HCT116 (cell line): Measurements from ENCODE around the gene CNNM3. TPM values are rescaled to one million over a fixed set of nuclear protein-coding genes. Genes with fewer than 3 reads are reported as not detected.

Experiments
- ATAC-seq: fragments of 200-7000 bp; cut with Tn5 transposase; 2 replicates; pipeline ENCODE4 v1.9.1; 2020; ENCODE audit warnings: mild to moderate bottlenecking, moderate library complexity
- BruUV-seq: library from RNA; stranded (reverse); fragments of 400-500 nt; replicated peaks from 2 replicates; lab custom pipeline; 2021; lab: Mats Ljungman, UMichigan
- CTCF ChIA-PET: fragments of 300-600 bp; sonication (Branson Sonifier 250); formaldehyde crosslinking; loops from one replicate; lab custom pipeline; 2021; ENCODE audit warnings: antibody characterized with exemption; lab: Charles Lee
- POLR2A ChIA-PET: fragments of 300-600, 350-600 bp; sonication (Branson Sonifier 250); formaldehyde crosslinking; loops from one replicate; lab custom pipeline; 2021; ENCODE audit warnings: antibody characterized with exemption; lab: Charles Lee
- RAD21 ChIA-PET, 2 experiments: fragments of 300-600 bp; sonication (Branson Sonifier 250); formaldehyde crosslinking; loops; one replicate each; lab custom pipeline; 2023; ENCODE audit warnings: low total read pairs in 2 of 2; ENCODE audit not compliant: uncharacterized antibody in 2 of 2, unreplicated experiment in 2 of 2, low non-redundant PET in 1 of 2; lab: Charles Lee
- DNase-seq: peaks from one replicate; pipeline ENCODE4 v3.0.0-alpha.2; 2010; ENCODE audit warnings: low read depth, low spot score
- H2AFZ ChIP-seq: fragments of 200-600 bp; shearing (Covaris generic), sonication (generic); 2 replicates; pipeline ENCODE4 v1.6.1; 2017; ENCODE audit warnings: low read depth, mixed run types, mixed read lengths, antibody characterized with exemption, low read length; ENCODE audit not compliant: poor library complexity, severe bottlenecking
- H3K27ac ChIP-seq: 2 replicates; pipeline ENCODE4 v1.5.1; 2012; ENCODE audit warnings: low read depth, low read length
- H3K27me3 ChIP-seq: fragments of 200-600 bp; sonication (generic); 2 replicates; pipeline ENCODE4 v1.6.1; 2016; ENCODE audit warnings: mixed run types, low read length, mixed read lengths; ENCODE audit not compliant: insufficient read depth
- H3K36me3 ChIP-seq, 2 experiments: fragments of 200-500 bp in 1 of 2; fragments of 200-600 bp in 1 of 2; sonication (Bioruptor generic) in 1 of 2; sonication (generic) in 1 of 2; 2 replicates each; pipeline versions ENCODE4 v1.5.1 to v1.6.1; 2014 to 2016; ENCODE audit warnings: low read length in 2 of 2, inconsistent platforms in 1 of 2, mixed read lengths in 1 of 2, mixed run types in 1 of 2; ENCODE audit not compliant: insufficient read depth in 2 of 2, control insufficient read depth in 1 of 2
- H3K4me1 ChIP-seq, 2 experiments: fragments of 200-600 bp in 1 of 2; sonication (generic) in 1 of 2; 2 replicates each; pipeline versions ENCODE4 v1.5.1 to v1.6.1; 2012 to 2017; ENCODE audit warnings: low read length in 2 of 2, inconsistent platforms in 1 of 2, mild to moderate bottlenecking in 1 of 2, mixed read lengths in 1 of 2, mixed run types in 1 of 2, moderate library complexity in 1 of 2; ENCODE audit not compliant: insufficient read depth in 2 of 2, control insufficient read depth in 1 of 2
- H3K4me2 ChIP-seq: fragments of 200-600 bp; sonication (generic); 2 replicates; pipeline ENCODE4 v1.6.1; 2017; ENCODE audit warnings: mixed run types, low read length, mixed read lengths
- H3K4me3 ChIP-seq, 2 experiments: fragments of 200-600 bp in 1 of 2; sonication (generic) in 1 of 2; replicated peaks in 1 of 2; 2 replicates each; pipeline ENCODE4 v1.5.1; 2011 to 2016; ENCODE audit warnings: low read length in 2 of 2, control low read depth in 1 of 2, low read depth in 1 of 2, mild to moderate bottlenecking in 1 of 2, mixed read lengths in 1 of 2, mixed run types in 1 of 2
- H3K79me2 ChIP-seq: fragments of 200-600 bp; sonication (generic); 2 replicates; pipeline ENCODE4 v1.6.1; 2017; ENCODE audit warnings: mild to moderate bottlenecking, mixed run types, low read length, moderate library complexity, mixed read lengths; ENCODE audit not compliant: insufficient read depth
- H3K9ac ChIP-seq: fragments of 200-600 bp; sonication (generic); 2 replicates; pipeline ENCODE4 v1.6.1; 2016; ENCODE audit warnings: low read length, mixed read lengths
- H3K9me2 ChIP-seq: fragments of 200-600 bp; sonication (generic), shearing (Covaris generic); 2 replicates; pipeline ENCODE4 v1.6.1; 2017; ENCODE audit warnings: mixed run types, mild to moderate bottlenecking, moderate library complexity; ENCODE audit not compliant: insufficient read depth
- H3K9me3 ChIP-seq, 2 experiments: fragments of 200-500 bp in 1 of 2; fragments of 200-600 bp in 1 of 2; sonication (Bioruptor generic) in 1 of 2; sonication (generic) in 1 of 2; 2 replicates each; pipeline ENCODE4 v1.6.1; 2014 to 2017; ENCODE audit warnings: low read length in 2 of 2, mixed read lengths in 2 of 2, inconsistent platforms in 1 of 2, low read depth in 1 of 2, mild to moderate bottlenecking in 1 of 2, mixed run types in 1 of 2, moderate library complexity in 1 of 2; ENCODE audit not compliant: control insufficient read depth in 1 of 2, insufficient read depth in 1 of 2
- H4K20me1 ChIP-seq: fragments of 200-600 bp; sonication (generic), shearing (Covaris generic); 2 replicates; pipeline ENCODE4 v1.6.1; 2017; ENCODE audit warnings: mixed run types, mild to moderate bottlenecking, moderate library complexity; ENCODE audit not compliant: insufficient read depth
- FOSL1 ChIP-seq: IDR thresholded peaks from 2 replicates; pipeline ENCODE4 v1.6.1; 2012; ENCODE audit warnings: low read depth
- POLR2A ChIP-seq: IDR thresholded peaks from 2 replicates; pipeline ENCODE4 v1.7.0; 2011; ENCODE audit warnings: borderline replicate concordance; ENCODE audit not compliant: insufficient read depth, insufficient read length; ENCODE audit errors: extremely low read depth
- TCF7L2 ChIP-seq: IDR thresholded peaks from 2 replicates; pipeline ENCODE4 v1.7.0; 2011; ENCODE audit warnings: borderline replicate concordance, inconsistent platforms; ENCODE audit not compliant: insufficient read depth, insufficient read length; ENCODE audit errors: extremely low read depth
- ZNF274 ChIP-seq: fragments of 200-500 bp; sonication (Bioruptor generic); IDR thresholded peaks from 2 replicates; pipeline ENCODE4 v1.6.1; 2014; ENCODE audit warnings: mild to moderate bottlenecking, low read depth, low read length, inconsistent platforms
- intact Hi-C: fragments of 100-400 bp; cut with micrococcal nuclease; formaldehyde crosslinking; loops from 2 replicates; pipeline ENCODE4 v1.10.0; 2022
- total RNA-seq: library from RNA; stranded (reverse); gene quantifications from one replicate; pipeline ENCODE4 v1.2.1, GENCODE V29; 2021; ENCODE audit not compliant: unreplicated experiment

Gene CNNM3
- total RNA-seq, 1 experiment from 2014 or later: 31.1 TPM

DNA sequence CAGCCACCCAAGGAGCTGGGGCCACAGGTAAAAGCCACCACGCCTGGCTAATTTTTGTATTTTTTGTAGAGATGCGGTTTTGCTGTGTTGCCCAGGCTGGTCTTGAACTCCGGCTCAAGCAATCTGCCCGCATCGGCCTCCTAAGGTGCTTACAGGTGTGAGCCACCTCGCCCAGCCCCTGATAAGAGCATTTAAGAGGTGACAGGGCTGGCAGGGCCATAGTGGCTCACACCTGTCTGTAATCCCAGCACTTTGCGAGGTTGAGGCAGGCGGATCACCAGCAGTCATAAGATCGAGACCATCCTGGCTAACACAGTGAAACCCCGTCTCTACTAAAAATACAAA, 9.0 kb upstream of the CNNM3 start:
- no peaks in the 10 kb centered on the region for H3K27me3 ChIP-seq
- CTCF ChIA-PET: interaction anchor here (0.9 kb wide), 1 partner anchor 9 kb away, joined by 3 read pairs; the partner anchor contains the start of gene CNNM3
- BruUV-seq: no TSS peak
- intact Hi-C loops: no loop called here
- POLR2A ChIA-PET: no interaction called here
- TF ChIP-seq POLR2A: no peak
- no peak for TF ChIP-seq FOSL1
- no peak for TF ChIP-seq ZNF274
- TF ChIP-seq TCF7L2: no peak
- TF ChIP-seq, all 23 proteins: peak for 0
- Histone ChIP-seq H3K27ac (no peak overlapping the region), H3K9ac (no peak overlapping the region), H3K79me2 (no peaks in the 10 kb centered on the region), H2AFZ (no peak overlapping the region), H3K4me1 (no peaks in the 10 kb centered on the region), H3K4me2 (no peak overlapping the region), H3K4me3 (no peak overlapping the region), H4K20me1 (no peaks in the 10 kb centered on the region), H3K9me3 (no peaks in the 10 kb centered on the region), H3K36me3 (no peaks in the 10 kb centered on the region; a peak in 2 of 4 replicates), H3K9me2 (no peaks in the 10 kb centered on the region)
- DNase-seq (no peak), ATAC-seq (no peak)
- RAD21 ChIA-PET: no interaction called here

DNA sequence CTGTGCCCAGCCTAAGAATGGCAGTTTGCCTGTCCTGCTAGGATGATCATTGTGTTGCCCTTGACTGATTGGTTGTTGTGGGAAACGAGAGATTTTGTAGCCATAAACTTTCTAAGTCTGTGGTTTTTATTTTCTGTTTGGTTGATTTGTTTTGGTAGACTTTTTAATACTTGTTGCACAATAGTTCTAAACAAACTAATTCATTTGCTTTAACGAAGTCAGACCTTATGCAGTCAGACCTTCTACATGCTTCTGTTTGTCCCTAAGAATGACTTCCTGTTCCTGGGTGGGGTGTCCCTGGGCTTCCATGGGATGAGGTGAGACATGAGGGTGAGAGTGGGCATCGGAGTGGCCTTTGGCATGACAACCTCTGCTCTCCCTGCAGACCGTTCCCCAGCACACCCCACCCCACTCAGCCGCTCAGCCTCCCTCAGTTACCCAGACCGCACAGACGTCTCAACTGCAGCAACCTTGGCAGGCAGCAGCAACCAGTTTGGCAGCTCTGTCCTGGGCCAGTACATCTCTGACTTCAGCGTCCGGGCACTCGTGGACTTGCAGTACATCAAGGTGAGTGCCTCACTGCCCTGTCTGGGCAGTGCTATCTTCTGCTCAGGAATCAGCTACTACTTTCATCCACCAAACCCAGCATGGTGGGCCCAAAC, 7.8 kb upstream of the CNNM3 start:
- no peaks in the 10 kb centered on the region for H3K9me2 ChIP-seq
- POLR2A ChIA-PET: no interaction called here
- H4K20me1 ChIP-seq: no peaks in the 10 kb centered on the region
- H3K9ac ChIP-seq: no peak overlapping the region
- H2AFZ ChIP-seq: no peak overlapping the region
- H3K4me2 ChIP-seq: no peak overlapping the region
- no peak for ATAC-seq
- no peaks in the 10 kb centered on the region for H3K4me1 ChIP-seq
- no TSS peak for BruUV-seq
- intact Hi-C loops: no loop called here
- no peaks in the 10 kb centered on the region; a peak in 1 of 4 replicates for H3K36me3 ChIP-seq
- H3K4me3 ChIP-seq: no peak overlapping the region
- no peaks in the 10 kb centered on the region for H3K27me3 ChIP-seq
- RAD21 ChIA-PET: no interaction called here
- no peak overlapping the region for H3K27ac ChIP-seq
- no peak for TF ChIP-seq FOSL1
- DNase-seq: no peak
- CTCF ChIA-PET: no interaction called here
- H3K9me3 ChIP-seq: no peaks in the 10 kb centered on the region
- H3K79me2 ChIP-seq: no peaks in the 10 kb centered on the region
